OCI-LY7 (cell line): ENCODE results near the gene NCAM1. TPM values are rescaled to one million over a fixed set of nuclear protein-coding genes. Genes with fewer than 3 reads are reported as not detected.

ENCODE experiments used
- BruUV-seq: library from RNA; stranded (reverse); fragments of 400-500 nt; replicated peaks from 2 replicates; lab custom pipeline; 2021; lab: Mats Ljungman, UMichigan
- CTCF ChIA-PET: fragments of 300-600 bp; sonication (Branson Sonifier 250); formaldehyde crosslinking; loops from one replicate; lab custom pipeline; 2022; ENCODE audit warnings: antibody characterized with exemption; ENCODE audit not compliant: unreplicated experiment; lab: Charles Lee
- POLR2A ChIA-PET: fragments of 300-600 bp; sonication (Branson Sonifier 250); formaldehyde crosslinking; loops from one replicate; lab custom pipeline; 2022; ENCODE audit warnings: antibody characterized with exemption; lab: Charles Lee
- DNase-seq: peaks from one replicate; pipeline ENCODE4 v3.0.0-alpha.2; 2015; ENCODE audit warnings: low spot score
- H2AFZ ChIP-seq: fragments of 200-600 bp; sonication (generic), shearing (Covaris generic); 2 replicates; pipeline ENCODE4 v1.6.1; 2014; ENCODE audit warnings: mild to moderate bottlenecking, antibody characterized with exemption, low read length, moderate library complexity
- H3K27ac ChIP-seq: fragments of 200-600 bp; sonication (generic); 2 replicates; pipeline ENCODE4 v1.5.1; 2014; ENCODE audit warnings: mixed run types, low read depth, mild to moderate bottlenecking, moderate library complexity, low read length, inconsistent platforms; ENCODE audit not compliant: poor library complexity, severe bottlenecking
- H3K36me3 ChIP-seq: fragments of 200-600 bp; sonication (generic); 2 replicates; pipeline ENCODE4 v1.6.1; 2014; ENCODE audit warnings: mild to moderate bottlenecking, antibody characterized with exemption, low read length, moderate library complexity, mixed read lengths; ENCODE audit not compliant: insufficient read depth
- H3K4me1 ChIP-seq: fragments of 200-600 bp; sonication (generic); 2 replicates; pipeline ENCODE4 v1.5.1; 2014; ENCODE audit warnings: mild to moderate bottlenecking, low read length; ENCODE audit not compliant: insufficient read depth, poor library complexity, severe bottlenecking
- H3K4me2 ChIP-seq: fragments of 200-600 bp; sonication (generic); 2 replicates; pipeline ENCODE4 v1.6.1; 2014; ENCODE audit warnings: mild to moderate bottlenecking, low read length
- H3K4me3 ChIP-seq: fragments of 200-600 bp; sonication (generic); 2 replicates; pipeline ENCODE4 v1.5.1; 2014; ENCODE audit warnings: mild to moderate bottlenecking, low read depth, low read length; ENCODE audit not compliant: poor library complexity, severe bottlenecking
- H3K79me2 ChIP-seq: fragments of 200-600 bp; sonication (generic); 2 replicates; pipeline ENCODE4 v1.6.1; 2016; ENCODE audit warnings: low read depth, mild to moderate bottlenecking, low read length, moderate library complexity, mixed read lengths; ENCODE audit not compliant: insufficient read depth
- H3K9me2 ChIP-seq: fragments of 200-600 bp; sonication (generic); 2 replicates; pipeline ENCODE4 v1.6.1; 2016; ENCODE audit warnings: mild to moderate bottlenecking, low read length, mixed read lengths; ENCODE audit not compliant: insufficient read depth
- H3K9me3 ChIP-seq: fragments of 200-600 bp; sonication (generic); 2 replicates; pipeline ENCODE4 v1.6.1; 2014; ENCODE audit warnings: mild to moderate bottlenecking, mixed run types, low read length, mixed read lengths
- H4K20me1 ChIP-seq: fragments of 200-600 bp; sonication (generic); 2 replicates; pipeline ENCODE4 v1.6.1; 2014; ENCODE audit warnings: mild to moderate bottlenecking, antibody characterized with exemption, low read length, moderate library complexity, mixed read lengths; ENCODE audit not compliant: insufficient read depth
- EZH2phosphoT487 ChIP-seq: fragments of 200-600 bp; sonication (generic); IDR thresholded peaks from 2 replicates; pipeline ENCODE4 v1.6.1; 2018; ENCODE audit warnings: low read depth, borderline replicate concordance, mild to moderate bottlenecking, mixed run types, antibody characterized with exemption, low read length, moderate library complexity, mixed read lengths
- intact Hi-C: fragments of 100-400 bp; cut with micrococcal nuclease; formaldehyde crosslinking; loops from one replicate; pipeline ENCODE4 v1.10.0; 2022; ENCODE audit not compliant: unreplicated experiment
- small RNA-seq: library from RNA; depleted of rRNA; stranded (forward); fragments of <200 nt; gene quantifications from one replicate; pipeline ENCODE3, GENCODE V24; 2014
- total RNA-seq, 2 experiments: library from RNA; depleted of rRNA in 1 of 2; stranded (reverse); fragments of >200 nt in 1 of 2; shearing (Covaris generic) in 1 of 2; gene quantifications; 2 replicates each; pipeline ENCODE4 v1.2.3, GENCODE V29; 2014 to 2022
- TF ChIP-seq, protein P1 (sequence below): fragments of 200-600 bp; sonication (generic); conservative IDR thresholded peaks from 2 replicates; pipeline ENCODE4 v1.5.1; 2014; ENCODE audit warnings: mild to moderate bottlenecking, antibody characterized with exemption, low read length, moderate library complexity, mixed read lengths

The NCAM1 gene
- total RNA-seq, 2 experiments from 2014 or later = not detected

DNA sequence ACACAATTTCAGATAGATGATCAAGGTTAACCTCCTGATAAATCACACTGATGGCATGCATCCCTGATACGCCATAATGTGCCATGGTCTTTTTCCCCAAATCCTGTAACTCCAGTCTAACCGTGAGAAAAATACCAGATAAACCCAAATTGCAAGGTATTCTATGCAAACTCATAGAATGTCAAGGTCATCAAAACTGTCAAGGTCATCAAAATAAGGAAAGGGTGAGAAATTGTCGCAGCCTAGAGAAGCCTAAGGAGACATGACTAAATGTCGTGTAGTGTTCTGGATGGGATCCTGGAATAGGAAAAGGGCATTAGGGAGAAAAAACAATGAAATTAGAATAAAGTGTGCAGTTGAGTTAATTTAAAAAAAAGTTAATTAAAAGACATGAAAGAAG, 357.9 kb downstream of the NCAM1 start:
- Histone ChIP-seq H3K27ac (no peak overlapping the region), H3K9me3 (no peaks in the 10 kb centered on the region), H3K79me2 (no peaks in the 10 kb centered on the region), H3K9me2 (no peaks in the 10 kb centered on the region), H3K4me2 (no peak overlapping the region), H4K20me1 (no peaks in the 10 kb centered on the region), H3K4me3 (no peak overlapping the region), H3K36me3 (no peaks in the 10 kb centered on the region), H2AFZ (no peak overlapping the region), H3K4me1 (no peaks in the 10 kb centered on the region)
- DNase-seq = no peak
- no peak for TF ChIP-seq EZH2phosphoT487
- TF ChIP-seq, protein P1, sequence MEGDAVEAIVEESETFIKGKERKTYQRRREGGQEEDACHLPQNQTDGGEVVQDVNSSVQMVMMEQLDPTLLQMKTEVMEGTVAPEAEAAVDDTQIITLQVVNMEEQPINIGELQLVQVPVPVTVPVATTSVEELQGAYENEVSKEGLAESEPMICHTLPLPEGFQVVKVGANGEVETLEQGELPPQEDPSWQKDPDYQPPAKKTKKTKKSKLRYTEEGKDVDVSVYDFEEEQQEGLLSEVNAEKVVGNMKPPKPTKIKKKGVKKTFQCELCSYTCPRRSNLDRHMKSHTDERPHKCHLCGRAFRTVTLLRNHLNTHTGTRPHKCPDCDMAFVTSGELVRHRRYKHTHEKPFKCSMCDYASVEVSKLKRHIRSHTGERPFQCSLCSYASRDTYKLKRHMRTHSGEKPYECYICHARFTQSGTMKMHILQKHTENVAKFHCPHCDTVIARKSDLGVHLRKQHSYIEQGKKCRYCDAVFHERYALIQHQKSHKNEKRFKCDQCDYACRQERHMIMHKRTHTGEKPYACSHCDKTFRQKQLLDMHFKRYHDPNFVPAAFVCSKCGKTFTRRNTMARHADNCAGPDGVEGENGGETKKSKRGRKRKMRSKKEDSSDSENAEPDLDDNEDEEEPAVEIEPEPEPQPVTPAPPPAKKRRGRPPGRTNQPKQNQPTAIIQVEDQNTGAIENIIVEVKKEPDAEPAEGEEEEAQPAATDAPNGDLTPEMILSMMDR = no peak
- intact Hi-C loops = no loop called here
- BruUV-seq = no TSS peak
- ChIA-PET POLR2A (no interaction called here), CTCF (no interaction called here)

DNA sequence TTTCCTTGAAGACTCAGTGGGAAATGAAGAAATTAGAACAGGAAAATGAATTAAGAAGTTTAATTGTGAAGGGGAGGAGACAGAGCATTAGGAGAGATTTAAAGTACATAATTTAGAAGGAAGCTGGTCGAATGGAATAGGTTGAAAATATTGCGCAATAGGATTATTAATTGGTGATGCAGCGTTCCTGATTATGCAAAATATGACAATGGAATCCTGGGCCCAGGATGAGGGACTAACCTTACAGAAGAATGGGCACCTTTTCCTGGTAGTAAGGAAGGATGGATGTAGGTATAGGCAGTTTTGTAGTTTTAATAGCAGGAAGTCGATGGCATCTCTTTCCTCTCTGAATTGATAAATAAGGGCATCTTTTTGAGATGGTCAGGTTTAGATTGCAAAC, 360.9 kb downstream of the NCAM1 start:
- no TSS peak for BruUV-seq
- no peak overlapping the region for H3K4me3 ChIP-seq
- no peak overlapping the region for H3K4me2 ChIP-seq
- H3K79me2 ChIP-seq = no peaks in the 10 kb centered on the region
- no peak overlapping the region for H2AFZ ChIP-seq
- no peak for DNase-seq
- H3K9me2 ChIP-seq = no peaks in the 10 kb centered on the region
- CTCF ChIA-PET = no interaction called here
- H3K4me1 ChIP-seq = no peaks in the 10 kb centered on the region
- H3K9me3 ChIP-seq = no peaks in the 10 kb centered on the region
- POLR2A ChIA-PET = no interaction called here
- TF ChIP-seq, protein P1 = no peak
- TF ChIP-seq EZH2phosphoT487 = no peak
- H3K36me3 ChIP-seq = no peaks in the 10 kb centered on the region
- intact Hi-C loops = no loop called here
- H3K27ac ChIP-seq = no peak overlapping the region
- no peaks in the 10 kb centered on the region for H4K20me1 ChIP-seq

DNA sequence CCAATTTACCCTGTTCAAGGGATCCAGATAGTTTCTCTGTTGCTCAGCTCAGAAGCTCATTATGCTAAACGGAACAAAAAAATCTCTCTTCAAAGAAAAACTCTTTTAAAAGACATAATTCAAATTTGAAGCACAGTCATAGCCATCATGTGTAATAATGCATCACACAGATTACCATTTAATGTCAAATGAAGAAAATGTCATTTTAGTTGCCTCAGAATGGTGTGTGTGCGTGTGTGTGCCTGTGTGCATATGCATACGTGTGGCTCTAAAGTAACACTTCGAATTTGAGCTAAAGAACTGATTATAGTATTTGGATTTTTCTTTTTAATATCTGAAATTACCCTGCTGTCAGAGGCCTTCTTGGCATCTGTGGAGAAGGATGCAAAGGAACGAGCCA, 363.0 kb downstream of the NCAM1 start:
- POLR2A ChIA-PET = no interaction called here
- no peaks in the 10 kb centered on the region for H3K4me1 ChIP-seq
- no peak overlapping the region for H3K27ac ChIP-seq
- CTCF ChIA-PET = no interaction called here
- H3K36me3 ChIP-seq = no peaks in the 10 kb centered on the region
- BruUV-seq = no TSS peak
- H3K4me2 ChIP-seq = no peak overlapping the region
- DNase-seq = no peak
- no peaks in the 10 kb centered on the region for H4K20me1 ChIP-seq
- H2AFZ ChIP-seq = no peak overlapping the region
- intact Hi-C loops = no loop called here
- H3K9me3 ChIP-seq = no peaks in the 10 kb centered on the region
- no peaks in the 10 kb centered on the region for H3K79me2 ChIP-seq
- no peaks in the 10 kb centered on the region for H3K9me2 ChIP-seq
- no peak overlapping the region for H3K4me3 ChIP-seq
- TF ChIP-seq, protein P1 = no peak
- no peak for TF ChIP-seq EZH2phosphoT487

Small RNA genes lying within 50 kb of the gene (small RNA-seq; reads per million reads assigned to genes)
- gene RNU7-187P = not detected
